Measurements from ENCODE around the gene TPK1. TPM values are rescaled to one million over a fixed set of nuclear protein-coding genes. Genes with fewer than 3 reads are reported as not detected.

Gene TPK1
- polyA plus RNA-seq (2011; rRNA removed) (1.2 and 1.5 TPM in 2 replicates), polyA minus RNA-seq (2011; rRNA and poly(A)+ RNA removed) (0.98 and 1.9 TPM in 2 replicates)

DNA sequence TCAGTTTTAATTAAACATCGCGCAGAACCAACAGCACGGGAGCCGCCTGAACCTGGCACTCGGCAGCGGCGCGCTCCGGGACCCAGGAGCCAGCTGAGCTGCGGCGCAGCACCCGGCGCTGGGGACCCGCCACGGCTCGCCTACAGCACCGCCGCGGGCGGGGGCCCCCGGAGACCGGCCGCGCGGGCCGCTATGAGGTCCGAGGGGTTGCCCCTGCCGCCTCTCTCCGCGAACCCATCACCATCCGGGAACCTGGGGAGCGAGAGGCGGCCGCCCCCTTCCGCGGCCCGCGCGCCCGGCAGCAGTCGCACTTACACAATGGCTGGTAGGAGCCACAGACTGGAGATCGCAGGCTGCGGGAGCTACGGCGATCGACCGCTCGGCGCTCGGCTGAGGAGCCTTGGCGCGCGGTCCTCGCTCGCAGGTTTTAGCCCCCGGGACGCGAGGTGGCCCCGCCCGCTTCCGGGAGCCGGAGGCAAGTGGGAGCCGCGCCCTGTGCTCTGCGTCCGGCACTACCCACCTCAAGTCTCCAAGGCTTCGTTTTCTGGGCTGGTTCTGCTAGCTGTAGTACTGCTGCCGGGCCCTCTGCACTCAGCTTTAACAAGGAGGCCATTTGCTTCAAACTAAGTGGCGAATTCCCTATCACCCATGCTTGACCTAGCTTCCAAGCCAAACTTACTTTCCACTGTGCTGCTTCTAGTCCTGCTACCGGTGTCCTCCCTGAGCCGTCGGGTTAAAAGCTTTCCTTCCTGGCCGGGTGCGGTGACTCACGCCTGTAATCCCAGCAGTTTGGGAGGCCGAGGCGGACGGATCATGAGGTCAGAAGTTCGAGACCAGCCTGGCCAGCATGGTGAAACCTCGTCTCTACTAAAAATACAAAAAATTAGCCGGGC is at the start of gene TPK1:
Gene TPK1, minus strand, starts transcription at position 402 of the 893 bp plus-strand sequence. CDS start 451 bp downstream, outside the sequence.
- Histone ChIP-seq H3K27me3 (ENCODE audit: control insufficient read depth, insufficient read depth, low read length) (no peaks in the 10 kb centered on the region), H3K36me3 (ENCODE audit: control insufficient read depth, insufficient read depth, low read length) (no peaks in the 10 kb centered on the region), H3K4me3 (ENCODE audit: low read depth, low read length) (peak within 1 kb of the TSS; percentile 64)
- DNase-seq (ENCODE audit: low read depth), result peak; percentile 60
- ChIA-PET CTCF (interaction anchor here (0.8 to 1.7 kb wide), 3 partner anchors 14 to 20 kb away, joined by 3 to 10 read pairs (median 3); no protein-coding TSS in a partner anchor), POLR2A (no interaction called here)
- TF ChIP-seq CTCF (IDR thresholded peaks at IDR 0.05; ENCODE audit: insufficient read depth, low read depth, low read length), result no peak

- no peak for DNase-seq (ENCODE audit: low read depth)
- Histone ChIP-seq H3K36me3 (ENCODE audit: control insufficient read depth, insufficient read depth, low read length) (no peaks in the 10 kb centered on the region), H3K27me3 (ENCODE audit: control insufficient read depth, insufficient read depth, low read length) (no peaks in the 10 kb centered on the region), H3K4me3 (ENCODE audit: low read depth, low read length) (no peak overlapping the region)
- POLR2A ChIA-PET, result no interaction called here
- CTCF ChIA-PET, result no interaction called here
- TF ChIP-seq CTCF (IDR thresholded peaks at IDR 0.05; ENCODE audit: insufficient read depth, low read depth, low read length), result no peak
Observed at GRCh38 chr7:144885478-144885877, 49.6 kb upstream of the TPK1 start.

DNA sequence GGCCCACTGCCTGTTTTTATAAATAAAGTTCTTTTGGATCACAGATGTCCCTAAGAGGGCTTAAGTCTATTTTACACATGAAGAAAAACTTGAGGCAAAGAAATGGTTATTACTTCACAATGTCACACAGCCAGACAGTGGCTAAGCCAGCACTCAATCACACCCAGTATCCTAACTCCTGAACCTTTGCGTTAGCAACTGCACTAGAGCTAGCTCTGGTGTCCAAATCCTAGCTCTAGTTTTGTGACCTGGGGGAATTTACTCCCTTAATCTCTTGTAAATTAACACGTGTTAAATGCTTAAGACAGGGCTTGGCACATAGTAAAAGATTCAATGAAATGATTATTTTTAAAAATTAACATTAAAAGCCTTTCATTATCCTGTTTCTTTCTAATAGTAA is 49.0 kb upstream of the TPK1 start:
- Histone ChIP-seq H3K36me3 (ENCODE audit: control insufficient read depth, insufficient read depth, low read length) (no peaks in the 10 kb centered on the region), H3K27me3 (ENCODE audit: control insufficient read depth, insufficient read depth, low read length) (no peaks in the 10 kb centered on the region), H3K4me3 (ENCODE audit: low read depth, low read length) (no peak overlapping the region)
- CTCF ChIA-PET, result no interaction called here
- DNase-seq (ENCODE audit: low read depth), result no peak
- POLR2A ChIA-PET, result no interaction called here
- TF ChIP-seq CTCF (IDR thresholded peaks at IDR 0.05; ENCODE audit: insufficient read depth, low read depth, low read length), result no peak

- ChIA-PET CTCF (no interaction called here), POLR2A (no interaction called here)
- no peak overlapping the region for H3K4me3 ChIP-seq (ENCODE audit: low read depth, low read length)
- no peaks in the 10 kb centered on the region for H3K36me3 ChIP-seq (ENCODE audit: control insufficient read depth, insufficient read depth, low read length)
- TF ChIP-seq CTCF (IDR thresholded peaks at IDR 0.05; ENCODE audit: insufficient read depth, low read depth, low read length), result no peak
- H3K27me3 ChIP-seq (ENCODE audit: control insufficient read depth, insufficient read depth, low read length), result no peaks in the 10 kb centered on the region
- DNase-seq (ENCODE audit: low read depth), result no peak
Observed at GRCh38 chr7:144873316-144873845, 37.5 kb upstream of the TPK1 start.

- Histone ChIP-seq H3K4me3 (ENCODE audit: low read depth, low read length) (no peak overlapping the region), H3K36me3 (ENCODE audit: control insufficient read depth, insufficient read depth, low read length) (no peaks in the 10 kb centered on the region), H3K27me3 (ENCODE audit: control insufficient read depth, insufficient read depth, low read length) (no peaks in the 10 kb centered on the region)
- CTCF ChIA-PET, result no interaction called here
- POLR2A ChIA-PET, result no interaction called here
- TF ChIP-seq CTCF (IDR thresholded peaks at IDR 0.05; ENCODE audit: insufficient read depth, low read depth, low read length), result no peak
- DNase-seq (ENCODE audit: low read depth), result no peak
Observed at GRCh38 chr7:144869082-144869481, 33.2 kb upstream of the TPK1 start.

Measured in BJ (cell line).